Osteoblast (primary cell): ENCODE measurements around the gene MAP1S. TPM values are rescaled to one million over a fixed set of nuclear protein-coding genes. Genes with fewer than 3 reads are reported as not detected.
A peak's percentile ranks its signal among the peaks of the same experiment; 100 is the strongest.

Experiments used
- DNase-seq: peaks from one replicate; pipeline ENCODE4 v3.0.0; 2011; ENCODE audit warnings: low spot score, mixed read lengths; ENCODE audit not compliant: insufficient read length; ENCODE audit errors: missing footprints
- H2AFZ ChIP-seq: 2 replicates; pipeline ENCODE4 v1.6.0; 2011; ENCODE audit warnings: mild to moderate bottlenecking, low read length
- H3K27ac ChIP-seq: 2 replicates; pipeline ENCODE4 v1.5.1; 2011; ENCODE audit warnings: mild to moderate bottlenecking, low read depth, low read length, moderate library complexity
- H3K27me3 ChIP-seq: 2 replicates; pipeline ENCODE4 v1.6.0; 2012; ENCODE audit warnings: mild to moderate bottlenecking, control low read depth, inconsistent platforms, low read length, moderate library complexity; ENCODE audit not compliant: insufficient read depth
- H3K36me3 ChIP-seq: 2 replicates; pipeline ENCODE4 v1.5.1; 2011; ENCODE audit warnings: mild to moderate bottlenecking, low read length, control low read depth, moderate library complexity; ENCODE audit not compliant: insufficient read depth
- H3K4me1 ChIP-seq: 2 replicates; pipeline ENCODE4 v1.5.1; 2011; ENCODE audit warnings: mild to moderate bottlenecking, low read length, control low read depth, moderate library complexity; ENCODE audit not compliant: insufficient read depth
- H3K4me2 ChIP-seq: 2 replicates; pipeline ENCODE4 v1.6.0; 2011; ENCODE audit warnings: mild to moderate bottlenecking, low read length; ENCODE audit not compliant: insufficient read depth
- H3K4me3 ChIP-seq: fragments of 200-600 bp; sonication (generic); 3 replicates; pipeline ENCODE4 v1.5.1; 2012; ENCODE audit warnings: mild to moderate bottlenecking, low read length, inconsistent platforms; ENCODE audit not compliant: insufficient read depth
- H3K79me2 ChIP-seq: 2 replicates; pipeline ENCODE4 v1.6.0; 2012; ENCODE audit warnings: mild to moderate bottlenecking, low read length, control low read depth, inconsistent platforms; ENCODE audit not compliant: insufficient read depth
- H3K9me3 ChIP-seq: 2 replicates; pipeline ENCODE4 v1.5.1; 2011; ENCODE audit warnings: low read depth, low read length, control low read depth
- H4K20me1 ChIP-seq: 2 replicates; pipeline ENCODE4 v1.6.0; 2012; ENCODE audit warnings: mild to moderate bottlenecking, low read length, control low read depth; ENCODE audit not compliant: insufficient read depth
- total RNA-seq: library from RNA; depleted of rRNA; stranded (reverse); fragments of >200 nt; gene quantifications from 2 replicates; pipeline ENCODE4 v1.2.3, GENCODE V29; 2012
- TF ChIP-seq, protein P1 (sequence below): IDR thresholded peaks from 2 replicates; pipeline ENCODE4 v1.5.1; 2011; ENCODE audit warnings: mild to moderate bottlenecking, low read depth, low read length, moderate library complexity; ENCODE audit errors: extremely low read depth

The MAP1S gene
- total RNA-seq, 1 donor: 15.2 TPM

DNA sequence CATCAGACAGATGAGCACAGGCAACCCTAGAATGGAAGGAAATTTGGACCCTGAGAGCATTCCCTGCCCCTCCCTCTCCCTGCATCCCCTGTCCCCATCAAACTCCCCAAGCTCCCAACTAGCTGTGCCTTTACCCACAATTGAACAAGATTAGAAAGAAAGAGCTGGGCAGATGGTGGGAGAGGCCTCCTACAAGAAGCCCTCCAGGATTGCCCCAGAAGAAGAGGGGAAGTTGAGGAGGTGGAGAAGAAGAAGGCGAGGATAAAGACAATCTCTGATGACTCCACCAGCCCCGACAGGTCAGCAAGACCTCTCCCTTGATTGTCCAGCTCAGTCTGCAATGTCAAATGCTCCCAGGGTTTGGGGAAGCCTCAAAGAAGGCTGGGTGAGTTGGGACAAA, 43.0 kb upstream of the MAP1S start:
- no peak overlapping the region for H3K27ac ChIP-seq
- peak; percentile 51 for DNase-seq
- H4K20me1 ChIP-seq: no peaks in the 10 kb centered on the region
- H3K9me3 ChIP-seq: no peaks in the 10 kb centered on the region
- peaks cover 6% of the 10 kb centered on the region for H3K4me1 ChIP-seq
- H3K27me3 ChIP-seq: peaks cover 4% of the 10 kb centered on the region
- no peak overlapping the region for H3K4me2 ChIP-seq
- no peaks in the 10 kb centered on the region for H3K36me3 ChIP-seq
- H3K79me2 ChIP-seq: no peaks in the 10 kb centered on the region
- TF ChIP-seq, protein P1, sequence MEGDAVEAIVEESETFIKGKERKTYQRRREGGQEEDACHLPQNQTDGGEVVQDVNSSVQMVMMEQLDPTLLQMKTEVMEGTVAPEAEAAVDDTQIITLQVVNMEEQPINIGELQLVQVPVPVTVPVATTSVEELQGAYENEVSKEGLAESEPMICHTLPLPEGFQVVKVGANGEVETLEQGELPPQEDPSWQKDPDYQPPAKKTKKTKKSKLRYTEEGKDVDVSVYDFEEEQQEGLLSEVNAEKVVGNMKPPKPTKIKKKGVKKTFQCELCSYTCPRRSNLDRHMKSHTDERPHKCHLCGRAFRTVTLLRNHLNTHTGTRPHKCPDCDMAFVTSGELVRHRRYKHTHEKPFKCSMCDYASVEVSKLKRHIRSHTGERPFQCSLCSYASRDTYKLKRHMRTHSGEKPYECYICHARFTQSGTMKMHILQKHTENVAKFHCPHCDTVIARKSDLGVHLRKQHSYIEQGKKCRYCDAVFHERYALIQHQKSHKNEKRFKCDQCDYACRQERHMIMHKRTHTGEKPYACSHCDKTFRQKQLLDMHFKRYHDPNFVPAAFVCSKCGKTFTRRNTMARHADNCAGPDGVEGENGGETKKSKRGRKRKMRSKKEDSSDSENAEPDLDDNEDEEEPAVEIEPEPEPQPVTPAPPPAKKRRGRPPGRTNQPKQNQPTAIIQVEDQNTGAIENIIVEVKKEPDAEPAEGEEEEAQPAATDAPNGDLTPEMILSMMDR: no peak
- H3K4me3 ChIP-seq: no peak overlapping the region
- H2AFZ ChIP-seq: no peak overlapping the region

DNA sequence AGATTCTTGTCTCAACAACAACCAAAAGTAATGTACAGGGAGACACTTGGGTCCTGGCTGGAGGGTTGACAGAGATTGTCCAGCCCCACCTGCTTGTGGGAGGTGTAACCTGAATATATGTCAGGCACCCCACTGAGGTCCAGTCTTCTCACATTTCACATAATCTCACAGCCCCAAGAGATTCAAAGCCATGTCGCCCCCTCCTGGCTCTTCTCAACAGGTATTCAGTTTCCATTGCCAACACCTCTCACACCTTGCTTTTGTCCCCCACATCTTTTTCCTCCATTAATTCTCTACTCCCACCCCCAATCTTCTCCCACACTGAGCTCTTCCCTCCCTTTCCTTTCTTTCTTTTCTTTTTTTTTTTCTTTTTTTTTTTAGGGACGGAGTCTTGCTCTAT, 42.3 kb upstream of the MAP1S start:
- no peak for DNase-seq
- Histone ChIP-seq H3K4me3 (no peak overlapping the region), H4K20me1 (no peaks in the 10 kb centered on the region), H3K9me3 (no peaks in the 10 kb centered on the region), H3K27ac (no peak overlapping the region), H3K36me3 (no peaks in the 10 kb centered on the region), H2AFZ (no peak overlapping the region), H3K27me3 (peaks cover 4% of the 10 kb centered on the region), H3K4me1 (peaks cover 6% of the 10 kb centered on the region), H3K79me2 (no peaks in the 10 kb centered on the region), H3K4me2 (no peak overlapping the region)
- TF ChIP-seq, protein P1: no peak

DNA sequence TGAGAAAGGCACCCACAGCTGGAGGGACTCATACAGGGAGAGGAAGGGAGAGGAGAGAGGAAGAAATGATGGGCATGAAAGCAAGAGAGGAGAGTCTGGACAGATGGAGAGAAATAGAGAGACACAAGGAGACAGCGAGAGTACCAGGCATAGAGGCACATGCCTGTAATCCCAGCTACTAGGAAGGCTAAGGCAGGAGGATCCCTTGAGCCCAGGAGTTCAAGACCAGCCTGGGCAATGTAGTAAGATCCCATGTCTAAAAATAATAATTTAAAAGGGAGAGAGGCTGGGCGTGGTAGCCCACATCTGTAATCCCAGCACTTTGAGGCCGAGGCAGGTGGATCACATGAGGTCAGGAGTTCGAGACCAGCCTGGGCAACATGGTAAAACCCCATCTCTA, 40.4 kb upstream of the MAP1S start:
- H3K27me3 ChIP-seq: peaks cover 4% of the 10 kb centered on the region
- no peak for DNase-seq
- no peaks in the 10 kb centered on the region for H3K9me3 ChIP-seq
- TF ChIP-seq, protein P1: no peak
- no peak overlapping the region for H3K4me3 ChIP-seq
- H2AFZ ChIP-seq: no peak overlapping the region
- no peak overlapping the region for H3K27ac ChIP-seq
- H3K4me2 ChIP-seq: no peak overlapping the region
- no peaks in the 10 kb centered on the region for H4K20me1 ChIP-seq
- H3K79me2 ChIP-seq: no peaks in the 10 kb centered on the region
- no peaks in the 10 kb centered on the region for H3K36me3 ChIP-seq
- peaks cover 6% of the 10 kb centered on the region for H3K4me1 ChIP-seq

DNA sequence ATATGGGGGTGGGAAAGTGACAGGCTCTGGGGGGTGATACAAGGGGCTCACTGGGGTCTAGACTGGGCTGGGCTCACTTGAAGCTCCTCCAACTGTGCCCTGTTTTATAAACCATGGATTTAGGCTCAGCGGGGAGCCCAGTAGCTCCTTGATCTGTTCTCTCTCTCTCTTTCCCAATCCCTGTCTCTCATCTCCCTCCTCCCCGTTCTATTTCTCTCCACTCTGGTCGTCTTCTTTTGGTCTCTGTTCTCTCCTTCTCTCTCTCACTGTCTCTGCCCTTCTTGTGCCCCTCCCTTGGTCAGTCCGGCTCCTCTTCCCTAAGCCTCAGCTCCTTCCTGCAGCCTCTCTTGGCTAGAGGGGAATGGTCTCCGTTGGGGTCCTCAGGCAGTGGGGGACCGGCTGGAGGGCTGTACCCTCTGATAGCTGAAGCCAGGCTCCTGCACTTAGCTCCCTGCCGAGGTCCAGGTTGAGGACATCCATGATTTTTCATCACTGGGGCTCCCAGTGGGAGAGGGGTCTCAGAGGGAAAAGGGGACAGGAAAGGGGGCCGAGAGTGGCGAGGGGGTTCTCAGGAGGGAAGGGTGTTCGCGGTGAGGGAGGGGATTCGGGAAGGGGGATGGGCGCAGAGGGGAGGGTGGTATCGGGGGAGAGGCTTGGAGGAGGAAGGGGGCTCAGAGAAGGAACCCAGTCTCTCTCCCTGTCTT, 39.6 kb upstream of the MAP1S start:
- no peak overlapping the region for H3K27ac ChIP-seq
- H3K79me2 ChIP-seq: no peaks in the 10 kb centered on the region
- no peaks in the 10 kb centered on the region for H3K9me3 ChIP-seq
- peaks cover 4% of the 10 kb centered on the region for H3K27me3 ChIP-seq
- no peaks in the 10 kb centered on the region for H4K20me1 ChIP-seq
- TF ChIP-seq, protein P1: no peak
- peak overlapping the region; percentile 48 for H3K4me3 ChIP-seq
- peak overlapping the region; percentile 18 for H2AFZ ChIP-seq
- H3K4me2 ChIP-seq: peak overlapping the region; percentile 48
- peak; percentile 79 for DNase-seq
- H3K36me3 ChIP-seq: no peaks in the 10 kb centered on the region
- peaks cover 6% of the 10 kb centered on the region for H3K4me1 ChIP-seq
